ENCODE measurements around the gene CAMK4.

GRCh38 chr5:111377306-111377705, 153.1 kb downstream of the CAMK4 start:
- TF ChIP-seq CTCF (conservative IDR thresholded peaks at IDR 0.05; ENCODE audit: low read length) (no peak), EZH2phosphoT487 (IDR thresholded peaks at IDR 0.05; ENCODE audit: borderline replicate concordance) (no peak)
